ENCODE data around the gene NAMPT.

NAMPT gene

GRCh38 chr7:106270122-106270977, 14.4 kb downstream of the NAMPT start:
- DNase-seq = no peak

- DNase-seq = no peak
These were observed 15.4 kb downstream of the NAMPT start for GRCh38 chr7:106269254-106269961.

DNA sequence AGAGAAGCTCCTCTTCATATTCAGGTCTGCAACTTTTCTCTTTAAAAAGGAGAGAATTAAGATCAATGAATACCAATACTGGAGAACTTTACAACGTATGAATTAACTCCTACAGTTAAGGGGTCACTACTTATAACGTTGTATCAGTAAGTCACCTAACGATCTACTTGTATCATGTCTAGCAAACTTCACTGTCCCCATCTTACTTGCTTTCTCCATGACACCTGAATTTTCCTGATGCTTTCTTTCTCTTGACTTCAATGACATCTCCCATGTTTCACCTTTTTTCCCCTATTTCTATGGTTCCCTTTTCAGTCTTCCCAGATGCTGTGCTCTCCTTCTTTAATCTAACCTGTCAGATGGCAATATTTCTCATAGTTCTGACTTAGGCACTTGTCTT, 19.6 kb downstream of the NAMPT start:
- DNase-seq = no peak

DNA sequence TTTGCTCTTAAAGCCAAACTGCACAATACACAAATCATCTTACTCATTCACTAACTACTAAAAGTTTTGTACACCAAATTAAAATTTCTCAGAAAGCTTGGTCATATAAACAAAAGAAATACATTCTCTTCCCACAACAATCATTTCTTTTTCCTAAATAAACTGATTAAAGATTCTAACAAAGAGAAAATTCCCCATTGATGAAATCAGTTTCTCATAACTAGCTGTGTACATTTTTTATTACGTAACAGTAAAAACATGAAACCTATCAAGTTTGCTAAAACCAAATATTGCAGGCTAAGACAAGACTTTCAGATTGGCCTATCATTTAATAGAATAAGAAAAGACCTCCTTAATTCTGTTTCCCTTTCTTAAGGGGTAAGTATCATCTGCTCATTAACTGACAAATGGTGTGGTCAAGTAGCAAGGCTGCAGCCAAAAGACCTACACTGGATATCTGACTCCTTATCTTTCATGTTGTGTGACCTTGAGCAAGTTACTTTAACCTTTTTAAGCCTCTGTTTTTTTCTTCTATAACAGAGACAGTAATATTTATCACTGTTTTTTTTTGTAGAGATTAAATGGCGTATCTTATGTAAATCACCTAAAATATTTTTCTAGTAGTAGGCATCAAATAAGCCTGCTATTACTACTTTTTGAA, 22.4 kb downstream of the NAMPT start:
- DNase-seq = no peak

DNA sequence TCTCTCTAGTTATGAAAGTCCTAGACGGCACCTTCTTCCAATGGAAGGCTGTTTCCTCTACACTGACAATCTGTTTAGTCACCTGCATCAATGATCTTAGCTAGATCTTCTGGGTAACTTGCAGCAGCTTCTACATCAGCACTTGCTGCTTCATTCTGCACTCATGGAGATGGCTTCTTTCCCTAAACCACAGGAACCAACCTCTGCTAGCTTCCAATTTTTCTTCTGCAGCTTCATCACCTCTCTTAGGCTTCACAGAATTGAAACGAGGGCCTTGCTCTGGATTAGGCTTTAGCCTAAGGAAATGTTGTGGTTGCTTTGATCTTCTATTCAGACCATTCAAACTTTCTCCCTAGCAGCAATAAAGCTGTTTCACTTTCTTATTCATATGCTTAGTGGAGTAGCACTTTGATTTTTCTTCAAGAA, 24.6 kb downstream of the NAMPT start:
- no peak for DNase-seq

GRCh38 chr7:106258789-106259188, 26.0 kb downstream of the NAMPT start:
- no peak for DNase-seq

- no peak for DNase-seq
These were observed 27.0 kb downstream of the NAMPT start for GRCh38 chr7:106257752-106258151.

DNA sequence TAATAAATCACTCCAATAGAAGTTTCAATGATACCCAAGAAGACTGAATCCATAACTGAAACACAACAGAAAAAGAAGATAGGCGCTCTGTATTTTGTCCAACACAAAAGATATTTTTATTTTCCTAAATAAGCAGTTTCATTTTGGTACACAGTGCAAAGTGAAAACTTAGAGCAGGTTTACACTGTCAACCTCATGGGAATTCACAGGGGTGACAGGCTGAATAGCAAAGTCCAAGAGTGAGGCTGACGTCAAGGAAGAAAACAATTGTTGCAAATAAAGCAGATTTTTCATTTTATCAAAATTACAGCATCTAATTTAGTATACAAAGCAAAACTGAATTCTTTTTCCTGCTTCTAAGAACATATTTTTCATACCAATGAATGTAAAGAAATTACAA, 28.6 kb downstream of the NAMPT start:
- no peak for DNase-seq

GRCh38 chr7:106255246-106255645, 29.5 kb downstream of the NAMPT start:
- no peak for DNase-seq

- DNase-seq = no peak
These were observed 30.2 kb downstream of the NAMPT start for GRCh38 chr7:106254525-106255116.

DNA sequence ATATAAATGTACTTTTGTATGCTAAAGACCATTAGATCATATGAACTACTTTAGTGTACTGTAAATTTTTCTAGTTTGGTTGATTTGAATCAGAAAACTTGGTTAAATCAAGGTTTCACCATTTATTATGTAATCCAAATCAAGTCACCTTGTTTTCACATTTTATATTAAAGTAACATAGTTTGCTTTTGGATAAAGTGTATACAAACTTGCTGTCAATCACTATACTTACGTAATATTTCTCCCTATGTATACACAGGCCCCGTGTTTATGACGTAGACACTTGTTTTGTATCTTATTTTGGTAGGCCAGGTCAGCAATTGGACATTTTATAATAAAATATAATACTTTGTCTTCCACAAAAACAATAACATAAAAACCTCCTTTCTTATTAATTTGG, 32.2 kb downstream of the NAMPT start:
- DNase-seq = no peak

- no peak for DNase-seq
These were observed 35.3 kb downstream of the NAMPT start for GRCh38 chr7:106249488-106249887.

DNA sequence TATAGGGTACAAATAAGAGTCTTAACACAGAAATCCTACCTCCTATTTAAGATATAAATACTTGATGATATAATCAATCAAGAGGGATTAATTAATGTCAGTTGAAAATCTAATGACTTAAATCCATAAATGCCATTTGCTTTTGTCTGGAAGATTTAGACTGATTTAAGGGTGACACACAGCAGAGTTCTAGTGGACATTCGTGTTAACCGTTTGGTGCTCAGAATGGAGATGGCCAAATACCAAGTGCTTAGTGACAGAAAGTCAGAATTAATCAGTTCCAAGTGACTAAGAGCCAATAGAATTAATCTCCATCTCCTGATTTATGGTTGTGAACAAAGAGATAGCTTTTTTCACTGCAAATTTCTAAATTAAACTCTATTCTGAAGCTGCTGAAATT, 36.2 kb downstream of the NAMPT start:
- DNase-seq = no peak

DNA sequence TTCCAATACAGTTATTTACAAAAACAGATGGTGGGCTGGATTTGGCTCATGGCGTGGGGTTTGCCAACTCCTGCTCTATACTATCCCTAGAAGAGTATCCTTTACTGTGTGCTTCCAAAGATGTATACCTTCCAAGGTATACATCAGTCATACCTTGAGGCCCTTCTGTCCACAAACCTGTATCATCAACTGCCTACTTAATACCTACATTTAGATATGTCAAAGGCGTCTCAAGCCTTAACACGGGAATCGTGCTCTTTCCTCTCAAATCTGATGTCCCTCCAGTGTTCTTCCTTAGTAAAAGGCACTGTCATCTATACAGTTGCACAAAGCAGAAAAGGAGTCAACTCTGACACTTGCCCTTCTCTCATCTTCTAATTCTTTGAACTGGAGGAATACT, 36.9 kb downstream of the NAMPT start:
- DNase-seq = no peak

DNA sequence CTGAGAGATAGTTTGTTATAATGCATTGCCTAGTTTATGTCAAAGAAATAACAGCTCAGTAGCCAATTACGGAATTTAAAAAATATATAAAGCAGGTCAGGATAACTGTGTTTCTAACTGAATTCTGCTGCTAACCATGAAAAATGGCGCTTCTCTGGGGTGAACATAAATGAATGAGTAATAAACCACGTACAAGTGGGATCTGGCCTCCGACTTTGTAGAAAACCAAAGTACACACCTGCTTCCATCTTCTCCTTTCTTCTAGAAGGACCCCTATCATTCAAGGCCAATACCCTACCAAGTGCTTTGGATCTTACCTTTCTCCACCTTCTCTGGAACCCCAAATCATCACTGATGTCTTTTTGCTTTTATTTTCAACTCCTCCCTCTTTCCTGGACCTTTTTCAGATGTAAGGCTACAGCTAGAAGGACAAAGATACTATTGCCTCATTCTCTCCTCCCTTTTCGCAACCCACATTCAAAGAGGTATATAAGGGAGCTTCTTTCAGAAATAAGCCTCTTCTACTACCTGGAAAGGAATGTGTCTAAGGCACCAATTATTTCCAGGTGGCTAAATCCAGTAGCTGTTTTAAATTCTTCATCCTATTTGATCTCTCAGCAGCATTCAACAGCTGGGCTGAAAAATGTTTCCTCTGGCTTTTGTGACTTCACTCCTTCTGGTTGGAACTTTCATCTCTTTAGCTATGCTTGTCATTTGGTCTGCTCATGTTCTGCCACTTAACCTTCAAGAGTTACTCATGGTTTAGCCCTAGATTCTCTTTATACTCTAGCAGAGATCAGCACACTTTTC, 37.7 kb downstream of the NAMPT start:
- DNase-seq = no peak

DNA sequence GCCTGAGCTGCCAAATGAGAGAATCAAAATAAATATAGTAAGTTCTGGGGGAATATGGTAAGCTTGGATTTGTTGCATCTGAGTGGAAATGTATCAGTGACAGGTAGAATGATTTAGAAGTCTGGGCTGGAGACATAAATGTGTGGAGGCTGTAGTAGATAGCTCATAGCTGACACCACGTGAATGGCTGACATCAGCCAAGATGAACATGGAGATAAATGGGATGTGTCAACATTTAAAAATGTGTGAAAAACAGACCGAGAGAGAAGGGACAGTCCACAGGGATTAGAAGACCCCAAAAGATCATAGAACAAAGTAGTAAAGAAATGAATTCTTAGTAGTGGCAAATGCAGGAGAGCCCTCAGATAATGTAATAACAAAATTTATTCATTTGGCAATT, 40.9 kb downstream of the NAMPT start:
- DNase-seq = no peak

DNA sequence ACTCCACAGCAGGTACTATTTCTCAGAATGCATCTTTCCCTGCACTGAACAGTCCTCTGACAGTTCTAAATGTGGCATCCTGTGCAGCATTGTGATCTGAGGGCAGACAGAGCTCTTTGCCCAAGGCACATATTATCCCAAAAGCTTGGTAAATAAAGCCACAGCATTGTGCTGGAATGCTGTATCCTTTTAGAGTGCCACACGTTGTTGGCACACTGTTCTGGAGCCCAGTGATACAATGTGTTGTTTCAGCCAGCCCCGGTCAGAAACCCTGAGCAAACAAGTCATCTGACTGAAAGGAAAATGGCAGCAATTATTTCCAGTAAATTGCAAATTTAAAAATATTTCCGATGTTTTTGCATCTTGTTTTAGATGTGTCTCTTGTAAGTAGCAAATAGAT, 45.4 kb downstream of the NAMPT start:
- DNase-seq = no peak

DNA sequence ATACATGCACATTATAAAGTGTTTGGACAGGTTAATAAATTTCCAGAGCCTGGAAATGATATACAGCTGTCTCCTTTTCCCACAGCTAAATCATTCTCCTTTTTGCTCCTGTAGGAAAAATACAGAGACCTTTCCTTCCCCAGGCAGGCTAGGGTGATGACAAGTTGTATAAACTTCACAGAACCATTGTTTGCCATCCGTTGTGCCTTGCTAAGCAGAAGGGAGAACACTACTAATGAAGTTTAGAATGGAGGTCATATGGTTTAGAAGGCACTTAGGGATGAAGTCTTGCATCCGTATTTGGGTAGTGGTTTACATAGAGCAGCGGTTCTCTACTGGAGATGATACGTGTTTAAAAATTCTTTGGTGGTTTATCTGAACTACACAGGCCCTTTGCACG, 46.0 kb downstream of the NAMPT start:
- no peak for DNase-seq

DNA sequence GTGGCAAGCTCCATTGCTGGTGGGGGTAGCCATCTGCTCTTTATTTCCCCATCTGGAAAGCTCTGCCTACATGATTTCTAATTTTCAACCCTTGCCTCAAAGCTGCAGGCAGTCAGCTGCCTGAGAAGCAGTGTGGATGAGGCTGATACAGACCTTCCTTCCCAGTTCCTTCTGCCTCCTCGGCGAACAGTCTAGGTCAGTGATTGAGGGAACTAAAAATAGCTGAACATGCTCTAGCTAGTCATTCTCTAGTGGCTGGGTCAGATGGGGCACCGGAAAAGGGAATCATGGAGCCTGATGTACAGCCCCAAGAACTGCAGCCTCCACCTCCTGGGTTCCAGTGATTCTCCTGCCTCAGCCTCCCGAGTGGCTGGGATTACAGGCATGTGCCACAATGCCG, 48.7 kb downstream of the NAMPT start:
- DNase-seq = no peak

DNA sequence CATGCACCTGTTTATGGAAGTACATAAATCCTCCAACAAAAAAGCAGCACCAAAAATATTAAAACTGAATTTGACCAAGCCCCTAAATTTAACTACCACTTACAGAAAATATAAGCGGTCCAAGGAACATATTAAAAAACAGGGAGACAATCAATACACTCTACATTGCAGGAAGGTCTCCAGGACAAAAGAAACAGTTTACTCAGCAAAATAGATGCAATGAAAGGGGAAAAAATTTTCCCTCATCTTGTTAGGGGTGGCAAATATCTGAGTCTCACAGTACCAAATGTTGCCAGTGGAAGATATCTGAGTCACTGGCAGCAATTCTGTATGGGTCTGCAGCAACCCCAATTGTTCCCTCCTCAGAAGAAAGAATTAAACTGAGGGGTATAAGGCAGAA, 50.4 kb downstream of the NAMPT start:
- no peak for DNase-seq

- no peak for DNase-seq
These were observed 52.8 kb downstream of the NAMPT start for GRCh38 chr7:106231856-106232490.

GRCh38 chr7:106225856-106226255, 58.9 kb downstream of the NAMPT start:
- DNase-seq = no peak
